Stimulated activated CD8-positive, alpha-beta memory T cell treated with anti-CD3 and anti-CD28 coated beads, Interleukin-4, amount 100 ng/mL, for 4 hours (primary cell): ENCODE results near the gene RPLP2.

Source experiments
- DNase-seq, 2 donors: peaks; one replicate each; pipeline ENCODE4 v3.0.0-alpha.2; 2020; ENCODE audit warnings: low read depth in 2 of 2, low spot score in 1 of 2

RPLP2 gene

DNA sequence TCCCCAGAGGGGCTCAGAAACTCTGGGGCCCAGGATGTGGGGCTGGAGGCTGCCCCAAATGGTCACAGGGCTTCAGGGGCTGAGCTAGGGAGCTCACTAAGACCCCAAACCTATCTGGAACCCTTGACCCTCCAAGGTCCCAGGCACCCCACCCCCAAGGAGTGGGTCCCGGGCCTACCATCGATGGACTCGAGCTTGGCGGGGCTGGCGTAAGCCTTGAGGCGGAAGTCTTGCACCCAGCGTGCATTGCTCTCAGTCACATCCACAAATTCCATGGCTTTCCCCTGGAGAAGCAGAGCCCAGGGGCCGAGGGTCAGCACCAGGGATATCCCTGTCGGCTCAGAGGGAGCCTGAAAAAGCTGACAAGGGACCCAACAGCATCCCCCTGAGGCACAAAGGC lies 35.9 kb upstream of the RPLP2 start:
- no peak for DNase-seq

DNA sequence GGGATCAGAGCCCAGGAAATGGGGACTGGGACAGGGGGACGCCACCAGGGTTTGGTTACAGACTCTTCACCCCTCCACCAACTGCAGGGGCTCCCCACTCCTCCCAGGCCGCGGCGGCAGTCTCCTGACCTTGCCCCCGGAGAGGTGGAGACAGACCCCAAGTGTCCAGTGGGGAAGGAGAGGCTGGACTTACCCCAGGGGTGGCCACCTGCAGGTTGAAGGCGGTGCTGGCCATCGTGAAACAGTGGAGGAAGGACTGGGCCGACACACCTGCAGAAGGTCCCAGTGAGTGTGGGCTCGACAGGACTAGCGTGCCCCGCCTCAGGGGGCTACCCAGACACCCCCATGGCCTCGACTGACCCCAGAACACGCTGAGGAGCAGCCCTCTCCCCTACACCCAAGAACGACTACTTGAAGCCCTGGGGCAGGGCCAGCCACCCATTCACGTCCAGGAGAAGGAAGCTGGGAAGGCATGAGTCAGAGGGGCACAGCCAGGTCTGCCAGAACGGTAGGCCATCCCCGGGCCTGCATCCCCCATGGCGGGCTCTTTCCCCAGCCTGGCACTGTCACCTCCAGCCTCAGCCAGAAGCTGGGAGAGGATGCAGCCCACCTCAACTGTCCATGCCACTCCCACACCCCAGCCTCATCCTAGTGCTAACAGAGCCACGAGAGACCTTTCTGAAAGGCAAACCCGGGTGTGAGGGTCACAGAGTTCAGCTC lies 34.7 kb upstream of the RPLP2 start:
- DNase-seq, result no peak

DNA sequence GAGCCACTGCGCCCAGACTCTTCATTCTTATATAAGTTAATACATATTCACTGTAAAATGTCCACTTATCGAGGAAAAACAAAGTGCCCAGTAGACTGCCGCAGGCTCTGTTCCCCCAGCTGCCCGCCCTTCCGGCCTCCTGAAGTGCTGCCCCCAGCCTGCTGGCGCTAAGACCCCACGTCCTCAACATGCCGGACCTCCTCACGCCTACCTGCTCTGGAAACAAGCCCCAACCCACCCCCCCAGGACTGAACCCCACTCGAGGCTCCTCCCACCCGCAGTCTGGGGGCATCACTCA lies 33.6 kb upstream of the RPLP2 start:
- DNase-seq, result no peak

DNA sequence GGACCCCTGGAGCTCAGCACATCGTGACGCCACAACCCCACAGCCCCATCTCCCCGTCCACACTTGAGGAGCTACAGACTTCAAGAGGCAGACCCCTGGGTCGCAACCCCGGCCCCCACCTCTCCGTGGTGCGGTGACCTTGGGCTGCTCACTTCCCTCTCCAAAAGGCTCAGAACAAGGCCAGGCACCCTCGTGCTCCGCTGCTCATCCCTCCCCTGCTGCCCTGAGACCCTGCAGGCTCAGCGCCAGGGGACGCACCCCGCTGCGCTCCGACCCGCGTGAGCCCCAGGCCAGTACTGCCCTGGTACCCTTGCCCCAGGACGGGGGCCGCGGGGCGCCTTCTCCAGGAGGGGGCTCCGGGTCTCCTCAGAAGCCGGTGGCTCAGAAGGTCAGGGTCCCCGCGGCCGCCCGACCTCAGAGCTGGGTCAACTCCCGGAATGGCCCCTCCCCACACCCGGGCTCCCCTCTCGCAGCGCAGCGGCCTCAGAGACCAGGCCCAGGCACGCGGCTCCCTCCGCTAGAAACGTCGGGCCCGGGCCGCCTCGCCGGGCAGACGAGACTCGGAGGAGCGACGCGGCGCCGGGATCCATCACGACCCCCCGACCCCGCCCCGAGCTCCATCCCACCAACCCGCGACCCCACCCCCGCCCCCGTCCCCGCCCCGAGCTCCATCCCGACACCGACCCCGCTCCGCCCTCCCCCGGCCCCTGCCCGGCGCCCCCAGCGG lies 33.0 kb upstream of the RPLP2 start:
- DNase-seq, result no peak

DNA sequence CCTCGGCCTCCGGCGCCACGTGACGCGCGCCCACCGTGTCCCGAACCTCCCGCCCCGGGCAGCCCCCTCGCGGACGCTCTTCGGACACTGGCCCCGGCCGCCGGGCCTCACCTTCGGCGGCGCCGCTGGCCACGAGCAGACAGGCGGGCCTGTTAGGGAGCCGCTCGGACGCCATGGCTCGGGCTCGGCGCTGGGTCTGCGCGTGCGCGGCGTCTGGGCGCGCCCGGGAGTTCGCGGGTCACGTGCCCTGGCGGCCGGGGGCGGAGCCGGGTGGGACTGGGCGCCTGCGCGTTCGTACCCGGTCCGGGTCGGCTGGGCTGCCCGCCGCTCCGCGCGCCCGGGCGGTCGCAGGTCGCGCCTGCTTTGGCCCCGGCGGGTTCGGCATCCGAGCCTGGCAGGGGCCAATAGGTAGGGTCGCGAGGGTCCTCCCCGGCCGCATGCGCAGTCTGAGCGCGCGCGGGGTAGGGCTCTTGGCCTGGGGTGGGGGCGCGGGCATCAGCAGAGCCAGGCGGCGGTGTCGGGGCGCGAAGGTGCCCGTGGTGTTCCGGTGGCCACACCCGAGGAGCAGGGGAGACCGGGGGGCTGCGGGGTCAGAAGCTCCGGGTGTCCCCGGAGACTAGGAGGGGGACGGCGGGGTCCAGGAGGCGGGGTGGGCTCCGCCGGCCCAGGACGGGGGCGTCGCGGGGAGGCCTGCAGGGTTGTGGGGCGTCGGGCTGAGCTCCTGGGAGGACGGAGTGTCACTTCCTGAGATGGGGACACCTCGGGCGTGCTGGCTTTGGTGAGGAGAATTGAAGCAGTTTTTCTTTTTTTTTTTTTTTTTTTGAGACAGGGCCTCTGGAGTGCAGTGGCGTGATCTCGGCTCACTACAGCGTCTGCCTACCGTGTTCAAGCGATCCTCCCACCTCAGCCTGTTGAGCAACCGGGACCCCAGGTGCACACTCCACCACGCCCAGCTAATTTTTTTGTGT lies 32.2 kb upstream of the RPLP2 start, which contains the start of gene GATD1:
Gene GATD1, minus strand, starts transcription at position 200 of the 968 bp plus-strand sequence. Its CDS starts 25 bp downstream, at position 175.
- peak; percentile 82 to 85 for DNase-seq

DNA sequence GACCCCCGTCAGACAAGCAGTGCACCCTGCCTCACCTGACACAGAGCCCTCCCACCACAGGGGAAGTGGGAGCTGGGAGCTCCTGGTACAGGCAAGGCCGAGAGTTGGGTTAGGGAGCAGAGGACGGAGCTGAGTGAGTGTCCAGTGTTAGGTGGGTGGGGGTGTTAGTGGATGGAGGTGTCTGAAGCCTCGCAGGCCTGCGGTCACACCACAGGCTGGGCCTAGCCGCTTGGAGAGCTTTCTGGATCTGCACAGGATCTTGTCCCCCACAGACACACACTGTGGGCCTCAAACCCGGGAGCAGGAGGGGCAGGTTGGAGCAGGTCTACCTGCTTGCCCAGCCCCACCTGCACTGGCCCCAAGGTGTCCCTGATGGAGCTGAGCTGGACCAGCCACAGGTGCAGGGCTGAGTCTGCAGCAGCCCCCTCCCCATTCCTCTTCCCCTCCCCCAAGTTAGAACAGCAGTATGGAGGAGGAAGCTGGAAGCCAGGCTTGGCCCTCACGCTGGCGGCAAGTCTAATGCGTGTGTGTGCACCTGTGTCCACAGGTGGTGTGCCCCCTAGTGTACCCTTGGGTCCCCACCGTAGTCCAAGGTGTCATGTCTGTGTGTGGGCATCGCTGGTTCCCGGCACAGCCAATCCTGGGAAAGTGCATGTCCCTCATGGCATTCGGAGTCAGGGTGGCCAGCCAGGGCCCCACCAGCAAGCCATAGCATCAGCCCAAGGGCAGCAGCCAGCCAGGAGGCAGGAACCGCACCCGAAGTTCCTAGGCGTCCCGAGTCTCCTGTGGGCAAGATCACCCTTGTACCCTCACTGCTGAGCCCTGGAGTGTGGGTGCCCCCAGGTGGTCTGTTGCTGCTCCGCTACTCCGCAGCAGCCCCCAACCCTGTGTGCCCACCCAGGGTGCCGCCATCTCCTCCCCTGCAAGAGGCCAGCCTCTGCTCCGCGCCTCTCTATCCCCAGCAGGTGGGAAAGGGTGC lies 30.5 kb upstream of the RPLP2 start:
- DNase-seq, result no peak

DNA sequence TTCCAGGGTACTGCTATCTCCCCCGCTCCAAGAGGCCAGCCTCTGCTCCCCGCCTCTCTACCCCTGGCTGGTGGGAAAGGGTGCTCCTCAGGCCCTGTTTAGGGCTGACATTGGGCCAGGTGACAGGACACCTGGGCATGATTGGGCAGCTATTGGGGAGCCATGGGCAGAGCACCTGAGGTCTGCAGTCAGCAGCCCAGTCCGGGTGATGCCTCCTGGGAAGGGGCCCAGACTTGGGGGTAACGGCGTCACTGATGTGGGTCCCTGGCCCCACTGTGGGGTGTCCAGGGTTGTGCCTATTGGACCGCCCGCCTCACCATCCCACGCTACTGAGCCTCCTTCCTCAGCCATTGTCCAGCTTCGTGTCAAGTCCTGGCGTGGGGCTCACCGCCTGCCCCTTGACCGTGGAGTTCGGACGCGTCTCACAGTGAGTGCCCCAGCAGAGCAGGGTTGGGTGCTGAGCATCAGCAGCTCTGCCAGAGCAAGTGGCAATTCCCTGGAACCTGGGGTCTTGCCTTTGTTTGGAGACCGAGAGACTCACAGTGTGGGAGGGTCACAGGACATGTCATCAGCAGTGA lies 29.7 kb upstream of the RPLP2 start:
- DNase-seq, result no peak

DNA sequence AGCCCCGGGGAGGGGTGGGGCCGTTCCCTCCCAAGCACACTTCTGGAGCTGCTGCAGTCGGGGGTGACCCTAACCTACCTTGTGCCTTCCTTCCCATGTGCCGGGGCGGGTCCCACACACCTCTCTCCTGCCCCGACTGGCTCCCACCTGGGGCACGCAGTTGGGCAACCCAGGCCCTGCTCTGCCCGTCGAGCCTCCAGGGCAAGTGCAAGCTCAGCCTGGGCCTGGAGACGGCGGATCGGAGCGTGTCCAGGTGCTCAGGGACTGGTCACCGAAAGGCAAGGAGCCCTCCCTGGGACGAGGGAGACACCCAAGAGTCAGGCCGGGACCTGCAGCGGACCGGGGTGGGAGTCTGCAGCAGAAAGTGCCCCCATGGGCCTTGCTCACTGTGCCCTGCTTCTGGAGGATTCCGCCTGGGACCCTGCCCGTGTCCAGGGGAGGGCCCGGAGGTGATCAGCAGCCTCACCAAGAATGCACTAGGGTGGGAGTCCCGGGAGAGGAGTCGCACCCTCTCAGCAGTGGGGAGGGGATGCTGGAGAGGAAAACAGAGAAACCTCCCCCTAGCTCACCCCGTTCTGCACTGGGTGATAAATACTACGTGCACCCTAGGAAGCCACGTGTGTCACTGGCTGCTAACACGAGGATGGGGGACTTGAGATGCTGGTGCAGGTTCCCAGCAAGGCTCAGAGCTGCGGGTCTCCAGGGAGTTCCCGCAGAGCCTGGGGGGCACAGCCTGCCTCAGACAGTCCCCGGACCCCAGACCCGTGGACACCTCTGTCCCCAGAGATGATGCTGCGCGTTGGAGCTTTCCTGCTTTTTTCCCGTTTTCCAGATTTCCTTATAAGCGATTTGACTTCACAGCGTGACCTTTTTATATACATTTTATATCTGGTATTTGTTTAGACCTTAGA lies 27.2 kb upstream of the RPLP2 start:
- DNase-seq, result no peak

DNA sequence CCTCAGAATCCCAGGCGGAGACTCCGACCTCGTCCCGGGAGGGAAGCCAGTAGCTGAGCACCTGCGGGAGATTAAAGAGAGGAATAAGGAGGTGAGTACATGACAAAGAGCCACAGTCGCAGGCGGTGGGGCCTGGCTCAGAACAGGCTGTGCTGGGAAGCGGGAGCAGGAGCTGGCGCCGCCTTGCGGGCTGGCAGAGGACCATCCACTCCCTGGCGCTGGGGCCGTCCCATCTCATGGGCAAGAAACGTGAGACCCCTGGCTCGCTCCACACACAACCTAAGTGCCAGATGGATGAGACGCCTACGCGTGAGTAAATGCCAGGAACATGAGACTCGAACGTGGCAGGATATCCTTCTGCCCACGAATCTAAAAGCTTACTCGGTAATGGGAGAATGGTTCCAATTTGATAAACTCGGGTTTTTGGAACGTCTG lies 26.2 kb upstream of the RPLP2 start:
- DNase-seq, result no peak

DNA sequence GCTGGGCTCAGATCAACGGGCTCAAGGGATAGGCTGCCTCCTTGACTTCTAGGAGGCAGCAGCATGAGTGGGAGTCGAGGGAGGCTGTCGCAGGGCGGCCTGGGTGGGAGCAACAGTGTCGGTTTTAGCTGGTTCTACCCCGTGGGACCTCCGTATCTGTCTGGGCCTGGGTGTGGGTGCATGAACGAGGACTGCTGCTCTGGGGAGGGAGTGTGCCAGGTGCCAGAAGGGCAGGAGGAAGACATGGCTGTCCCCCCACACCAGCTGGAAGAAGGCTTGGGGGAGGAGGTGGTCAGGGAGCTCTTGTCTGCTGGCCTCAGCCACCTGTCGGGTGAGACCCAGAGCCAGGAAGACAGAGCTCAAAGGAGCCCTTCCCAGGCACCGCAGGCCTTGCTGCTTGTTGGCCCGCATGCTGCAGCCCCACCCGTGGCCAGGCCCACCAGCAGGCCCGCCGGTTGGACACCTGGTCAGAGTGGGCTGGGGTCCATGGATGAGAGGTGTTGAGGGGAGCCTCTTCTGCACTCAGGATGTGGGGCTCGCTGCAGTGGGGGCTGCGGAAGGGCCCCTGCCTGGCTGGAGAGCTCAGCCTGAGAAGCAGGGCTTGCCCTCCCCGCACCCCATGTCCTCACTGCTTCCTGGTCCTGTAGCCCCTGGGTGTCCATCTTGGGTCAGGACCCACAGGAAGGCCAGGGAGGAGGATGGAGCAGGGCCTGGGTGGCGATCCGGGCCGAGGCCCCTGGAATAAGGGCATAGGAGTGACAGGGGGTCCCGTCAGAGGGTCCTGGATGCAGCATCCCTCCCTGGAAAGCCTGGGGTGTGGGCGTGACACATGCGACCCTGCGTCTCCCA lies 23.3 kb upstream of the RPLP2 start:
- DNase-seq, result no peak

DNA sequence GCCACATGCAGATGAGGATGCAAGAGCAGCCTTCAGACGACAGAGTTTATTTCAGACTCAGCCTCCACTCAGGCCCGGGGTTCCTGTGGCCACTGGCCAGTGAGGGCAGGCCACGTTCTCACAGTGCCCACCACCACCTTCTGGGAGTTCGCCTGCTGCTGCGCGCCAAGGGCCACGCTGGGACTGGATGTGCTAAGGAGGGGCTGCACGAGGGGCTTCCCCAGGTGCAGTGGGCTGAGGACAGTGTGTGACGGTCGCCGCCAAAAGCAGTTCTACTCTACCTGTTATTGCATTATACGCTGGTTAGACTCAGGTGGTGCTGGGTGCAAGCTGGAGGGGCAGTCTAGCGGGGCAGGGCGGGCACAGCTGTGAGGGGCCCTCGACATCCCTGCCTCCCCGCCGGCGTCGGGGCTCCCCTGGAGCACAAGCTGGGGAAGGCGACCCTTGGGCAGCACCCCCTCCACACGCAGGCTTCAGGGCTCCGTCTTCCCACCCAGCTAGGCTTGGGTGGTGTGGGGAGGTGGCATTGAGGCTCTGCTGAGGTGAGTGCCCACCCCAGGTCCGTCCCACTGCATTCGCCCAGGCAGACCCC lies 22.6 kb upstream of the RPLP2 start:
- DNase-seq, result no peak

DNA sequence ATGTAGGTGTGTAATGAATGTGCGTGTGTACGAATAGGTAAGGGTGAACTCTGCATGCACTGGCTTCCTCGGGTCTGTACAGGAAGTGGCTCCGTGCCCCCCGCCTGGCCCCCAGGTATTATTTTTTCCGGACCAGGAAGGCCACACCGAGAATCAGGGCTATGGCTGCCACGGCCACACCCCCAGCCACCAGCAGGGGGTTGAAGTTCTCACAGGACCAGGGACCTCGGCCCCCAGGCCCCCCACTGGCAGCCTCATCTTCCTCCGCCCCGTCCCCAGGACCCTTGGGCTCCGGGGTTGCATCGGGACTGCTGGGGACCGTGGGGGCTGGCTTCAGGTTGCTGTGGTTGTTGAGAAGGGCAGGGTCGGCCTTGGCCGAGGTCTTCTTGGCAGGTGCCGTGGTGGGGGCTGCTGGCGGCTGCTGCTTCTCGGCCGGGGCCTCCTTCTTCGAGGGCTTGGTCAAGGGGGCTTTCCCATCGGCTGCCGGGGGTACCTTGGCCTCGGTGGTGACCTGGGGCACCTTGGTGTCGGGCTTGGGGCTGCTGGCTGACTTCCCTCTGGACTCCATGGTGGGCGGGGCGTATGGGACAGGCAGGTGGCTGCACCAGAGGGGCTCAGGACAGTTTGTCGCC lies 21.6 kb upstream of the RPLP2 start:
- no peak for DNase-seq

DNA sequence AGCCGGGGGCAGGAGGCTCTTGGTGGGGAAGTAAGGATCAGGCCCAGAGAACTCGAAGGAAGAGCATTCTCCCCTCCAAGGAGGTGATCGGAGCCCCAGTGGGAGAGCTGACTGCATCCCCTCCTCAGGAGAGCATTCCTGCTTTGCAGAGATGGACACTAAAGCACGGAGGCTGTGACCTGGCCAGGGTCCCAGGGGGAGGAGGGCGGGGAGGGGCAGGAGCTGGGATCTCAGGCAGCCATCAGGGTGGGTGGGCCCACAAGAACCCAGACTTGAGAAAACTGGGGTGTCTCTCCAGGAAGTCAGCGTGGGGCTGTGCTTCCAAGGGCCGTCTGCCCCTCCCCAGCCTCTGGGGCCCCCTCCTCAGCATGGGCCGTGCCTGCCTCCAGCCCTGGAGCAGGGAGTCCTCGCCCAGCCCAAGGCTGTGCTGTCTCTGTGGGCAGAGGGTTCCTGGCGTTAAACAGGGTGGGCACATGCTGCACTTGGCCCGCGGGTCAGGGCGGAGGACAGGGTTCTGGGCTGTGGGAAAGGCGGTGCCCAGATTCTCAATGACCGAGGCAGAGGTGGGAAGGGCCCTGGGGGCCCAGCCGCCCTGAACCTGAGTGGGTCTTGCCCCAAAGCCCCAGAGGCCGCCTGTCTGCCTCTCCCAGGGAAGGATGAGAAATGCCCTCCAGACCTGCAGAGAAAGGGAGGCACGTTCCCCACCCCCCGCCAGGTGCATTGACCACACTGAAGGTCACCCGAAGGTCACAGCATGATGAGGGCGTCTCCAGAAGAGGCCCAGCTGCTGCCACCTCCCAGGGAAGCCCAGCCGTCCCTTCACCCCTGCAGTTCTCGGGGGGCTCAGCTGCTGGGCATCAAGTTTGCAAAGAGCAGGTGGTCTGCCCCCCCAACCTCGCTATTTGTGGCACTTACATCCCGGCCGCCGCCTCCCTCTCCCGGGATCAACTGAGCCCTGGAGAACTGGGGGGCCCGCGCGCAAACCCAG lies 20.5 kb upstream of the RPLP2 start:
- DNase-seq, result no peak

DNA sequence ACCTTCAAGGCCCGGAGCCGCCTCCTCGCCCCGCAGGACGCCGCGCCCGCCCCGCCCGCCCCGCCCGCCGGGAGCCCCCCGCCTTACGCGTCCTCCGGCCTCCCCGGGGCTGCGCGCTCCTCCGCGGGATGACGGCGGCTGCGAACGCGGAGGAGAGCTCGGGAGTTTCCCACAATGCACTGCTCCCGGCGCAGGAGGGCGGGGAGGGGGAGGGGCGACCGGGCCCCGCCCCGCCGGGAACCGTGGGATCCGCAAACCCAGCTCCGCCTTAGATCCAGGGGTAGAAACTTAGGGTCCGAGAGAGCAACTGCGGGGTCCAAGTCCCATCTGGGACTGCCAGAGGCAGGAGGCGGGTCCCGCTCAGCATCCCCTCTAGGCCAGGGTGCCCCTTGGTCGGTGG lies 19.8 kb upstream of the RPLP2 start, which contains the start of gene CEND1:
Gene CEND1, minus strand, starts transcription at position 148 of the 400 bp plus-strand sequence. CDS start 1,514 bp downstream, outside the sequence.
- DNase-seq, result no peak

DNA sequence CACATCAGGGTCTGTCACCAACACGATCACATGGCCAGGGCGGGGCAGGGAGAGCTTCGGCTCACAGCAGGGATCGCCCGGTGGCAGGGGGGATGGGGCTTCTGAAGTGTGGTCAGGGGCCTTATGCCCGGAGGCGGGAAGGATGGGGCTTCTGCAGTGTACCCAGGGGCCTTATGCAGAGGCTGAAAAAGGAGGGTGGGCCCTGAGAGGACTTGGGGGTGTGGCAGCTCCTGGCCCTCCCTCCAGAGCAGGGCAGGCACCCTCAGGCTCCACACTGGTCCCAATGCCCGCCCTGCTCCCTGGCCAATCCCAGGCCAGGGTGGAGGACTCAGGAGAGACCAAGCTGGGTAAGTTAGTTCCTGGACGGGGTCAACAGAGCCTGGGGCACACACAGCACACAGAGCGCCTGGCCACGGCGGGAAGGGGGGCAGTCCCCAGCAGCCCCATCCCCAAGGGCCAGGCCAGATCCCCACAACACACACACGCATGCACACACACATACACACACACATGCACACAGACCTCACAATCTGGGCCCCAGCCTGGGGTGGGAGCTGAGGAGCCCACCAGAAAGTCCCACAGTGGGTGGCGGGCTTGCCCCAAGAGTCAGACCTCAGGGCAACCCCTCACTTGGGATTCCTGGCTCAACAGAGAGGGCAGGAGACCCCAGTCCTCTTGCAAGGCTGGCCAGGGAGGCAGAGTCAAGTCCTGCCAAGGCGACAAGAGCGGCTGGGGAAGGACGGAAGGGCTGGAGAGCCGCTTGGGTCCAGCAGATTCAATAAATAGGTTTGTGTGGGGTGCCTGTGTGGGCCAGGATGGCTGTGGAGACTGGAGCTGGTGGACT lies 18.8 kb upstream of the RPLP2 start:
- DNase-seq, result no peak
